Mesenchymal stem cell (in vitro differentiated cells and primary cell): Measurements from ENCODE around the gene PAX3.

Source experiments
- DNase-seq: peaks from one replicate; pipeline ENCODE4 v3.0.0-alpha.2; 2013
- H2AFZ ChIP-seq: one replicate; pipeline ENCODE4 v1.6.1; 2013; ENCODE audit warnings: low read depth, mild to moderate bottlenecking, control low read depth, inconsistent platforms, low read length, moderate library complexity
- H2AK5ac ChIP-seq: 2 replicates; pipeline ENCODE4 v1.6.1; 2013; ENCODE audit warnings: low read length, moderate library complexity, mild to moderate bottlenecking, inconsistent platforms; ENCODE audit not compliant: severe bottlenecking
- H2BK120ac ChIP-seq: one replicate; pipeline ENCODE4 v1.6.1; 2013; ENCODE audit warnings: low read depth, mild to moderate bottlenecking, inconsistent platforms, low read length, moderate library complexity
- H2BK12ac ChIP-seq, 2 experiments: one replicate each; pipeline ENCODE4 v1.6.1; 2013; ENCODE audit warnings: inconsistent platforms in 2 of 2, low read length in 2 of 2, mild to moderate bottlenecking in 2 of 2, moderate library complexity in 2 of 2, control low read depth in 1 of 2
- H2BK15ac ChIP-seq: one replicate; pipeline ENCODE4 v1.6.1; 2013; ENCODE audit warnings: mild to moderate bottlenecking, low read depth, inconsistent platforms; ENCODE audit not compliant: poor library complexity, severe bottlenecking
- H2BK5ac ChIP-seq: 2 replicates; pipeline ENCODE4 v1.6.1; 2013; ENCODE audit warnings: low read depth, mild to moderate bottlenecking, low read length, control low read depth, inconsistent platforms; ENCODE audit not compliant: poor library complexity, severe bottlenecking
- H3K14ac ChIP-seq, 2 experiments: one replicate each; pipeline ENCODE4 v1.6.1; 2013; ENCODE audit warnings: inconsistent platforms in 2 of 2, low read length in 2 of 2, control low read depth in 1 of 2, mild to moderate bottlenecking in 1 of 2, moderate library complexity in 1 of 2
- H3K18ac ChIP-seq, 2 experiments: one replicate each; pipeline ENCODE4 v1.6.1; 2013; ENCODE audit warnings: inconsistent platforms in 2 of 2, low read length in 2 of 2, control low read depth in 1 of 2, low read depth in 1 of 2, mild to moderate bottlenecking in 1 of 2
- H3K23ac ChIP-seq, 2 experiments: one replicate each; pipeline ENCODE4 v1.6.1; 2013; ENCODE audit warnings: inconsistent platforms in 2 of 2, low read length in 2 of 2, mild to moderate bottlenecking in 2 of 2, moderate library complexity in 2 of 2, control low read depth in 1 of 2
- H3K27ac ChIP-seq: 2 replicates; pipeline ENCODE4 v1.5.1; 2013; ENCODE audit warnings: mild to moderate bottlenecking, moderate library complexity, low read length, control low read depth, inconsistent platforms; ENCODE audit not compliant: poor library complexity, severe bottlenecking
- H3K27me3 ChIP-seq, 2 experiments: 2 replicates each; pipeline versions ENCODE4 v1.6.1 to v1.7.0; 2013; ENCODE audit warnings: low read length in 2 of 2, mild to moderate bottlenecking in 2 of 2, moderate library complexity in 2 of 2, control low read depth in 1 of 2, inconsistent platforms in 1 of 2; ENCODE audit not compliant: control insufficient read depth in 1 of 2, insufficient read depth in 1 of 2
- H3K36me3 ChIP-seq, 2 experiments: 2 replicates each; pipeline versions ENCODE4 v1.6.1 to v1.7.0; 2013; ENCODE audit warnings: low read length in 2 of 2, control low read depth in 1 of 2, inconsistent platforms in 1 of 2, low read depth in 1 of 2, mild to moderate bottlenecking in 1 of 2; ENCODE audit not compliant: insufficient read depth in 2 of 2, control insufficient read depth in 1 of 2
- H3K4ac ChIP-seq, 2 experiments: one replicate each; pipeline ENCODE4 v1.6.1; 2013; ENCODE audit warnings: inconsistent platforms in 2 of 2, low read length in 2 of 2, mild to moderate bottlenecking in 2 of 2, moderate library complexity in 2 of 2, control low read depth in 1 of 2, low read depth in 1 of 2
- H3K4me1 ChIP-seq: 2 replicates; pipeline ENCODE4 v1.6.1; 2013; ENCODE audit warnings: low read depth, low read length, control low read depth; ENCODE audit not compliant: control insufficient read depth, insufficient read depth
- H3K4me2 ChIP-seq: 2 replicates; pipeline ENCODE4 v1.6.1; 2013; ENCODE audit warnings: low read length, mild to moderate bottlenecking, inconsistent platforms; ENCODE audit not compliant: poor library complexity, severe bottlenecking
- H3K4me3 ChIP-seq, 2 experiments: 2 replicates each; pipeline versions ENCODE4 v1.5.1 to v1.7.0; 2013; ENCODE audit warnings: low read length in 2 of 2, mild to moderate bottlenecking in 2 of 2, control low read depth in 1 of 2, low read depth in 1 of 2; ENCODE audit not compliant: insufficient read depth in 1 of 2
- H3K79me1 ChIP-seq: replicated peaks from 2 replicates; pipeline ENCODE4 v1.6.1; 2013; ENCODE audit warnings: mild to moderate bottlenecking, control low read depth, low read length, inconsistent platforms; ENCODE audit not compliant: poor library complexity, severe bottlenecking
- H3K9ac ChIP-seq: 2 replicates; pipeline ENCODE4 v1.7.0; 2013; ENCODE audit warnings: mild to moderate bottlenecking, low read length, moderate library complexity
- H3K9me3 ChIP-seq: 2 replicates; pipeline ENCODE4 v1.7.0; 2013; ENCODE audit warnings: mild to moderate bottlenecking, low read length; ENCODE audit not compliant: control insufficient read depth
- H4K8ac ChIP-seq: one replicate; pipeline ENCODE4 v1.6.1; 2013; ENCODE audit warnings: inconsistent platforms, mild to moderate bottlenecking, low read length, moderate library complexity
- H4K91ac ChIP-seq: one replicate; pipeline ENCODE4 v1.6.1; 2013; ENCODE audit warnings: mild to moderate bottlenecking, low read length, inconsistent platforms
- WGBS: methylation state at CpG from one replicate; pipeline ENCODE4 v1.1.7; 2013; ENCODE audit warnings: mixed read lengths; 5-methylcytosine and 5-hydroxymethylcytosine counted together

PAX3 gene

DNA sequence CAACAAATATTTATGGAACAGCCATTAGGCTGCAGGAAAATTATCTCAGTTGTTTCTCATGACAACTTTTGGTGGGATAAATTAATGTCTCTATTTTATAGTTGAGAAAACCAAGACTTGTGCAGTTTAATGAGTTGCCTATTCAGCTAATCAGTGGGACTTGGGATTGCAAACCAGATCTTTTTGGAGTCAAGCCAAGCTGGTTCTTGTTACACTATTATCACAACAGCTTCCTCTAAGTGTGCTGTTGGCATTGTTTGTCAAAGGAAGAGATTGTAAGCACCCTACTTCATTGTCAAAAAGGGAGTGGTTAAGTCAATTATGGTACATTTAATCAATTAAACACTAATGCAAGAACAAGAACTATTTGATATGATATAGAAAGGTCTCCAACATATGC is 119.2 kb downstream of the PAX3 start:
- Histone ChIP-seq H2BK15ac (no peak overlapping the region), H3K4ac (no peak overlapping the region), H2BK12ac (no peak overlapping the region), H4K8ac (no peak overlapping the region), H3K79me1 (no peaks in the 10 kb centered on the region), H3K27me3 (no peaks in the 10 kb centered on the region), H3K18ac (no peak overlapping the region), H3K27ac (no peak overlapping the region), H2BK5ac (no peak overlapping the region), H3K4me1 (no peaks in the 10 kb centered on the region), H3K9ac (no peak overlapping the region), H2BK120ac (no peak overlapping the region), H3K14ac (no peak overlapping the region), H3K9me3 (no peaks in the 10 kb centered on the region), H3K4me2 (no peak overlapping the region), H2AFZ (no peak overlapping the region), H2AK5ac (no peak overlapping the region), H3K23ac (no peak overlapping the region), H3K36me3 (no peaks in the 10 kb centered on the region), H4K91ac (no peak overlapping the region), H3K4me3 (no peak overlapping the region)
- no peak for DNase-seq

DNA sequence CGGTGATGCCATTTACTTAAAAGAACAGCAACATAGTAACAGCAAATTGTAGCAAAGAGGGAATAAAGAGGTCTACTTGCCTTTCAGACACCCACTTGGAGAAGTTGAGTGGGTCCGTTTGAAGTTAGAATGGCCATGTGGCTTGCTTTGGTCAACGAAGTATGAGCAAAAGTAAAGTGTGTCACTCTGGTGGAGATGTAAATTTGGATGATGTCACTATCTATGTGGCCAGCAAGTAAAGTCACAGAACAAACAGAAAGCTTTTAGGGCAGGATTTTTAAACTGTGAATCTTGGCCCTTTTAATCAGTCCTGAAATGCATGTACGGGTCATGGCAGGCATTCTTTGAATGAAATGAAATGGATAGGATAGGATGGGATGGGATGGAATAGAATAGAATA is 120.3 kb downstream of the PAX3 start:
- Histone ChIP-seq H3K27ac (no peak overlapping the region), H3K23ac (no peak overlapping the region), H3K18ac (no peak overlapping the region), H3K14ac (no peak overlapping the region), H3K27me3 (no peaks in the 10 kb centered on the region), H2BK15ac (no peak overlapping the region), H2AK5ac (no peak overlapping the region), H4K91ac (no peak overlapping the region), H3K36me3 (no peaks in the 10 kb centered on the region), H4K8ac (no peak overlapping the region), H3K9me3 (no peaks in the 10 kb centered on the region), H2BK120ac (no peak overlapping the region), H3K4me2 (no peak overlapping the region), H2BK12ac (no peak overlapping the region), H3K9ac (no peak overlapping the region), H3K79me1 (no peaks in the 10 kb centered on the region), H3K4me1 (no peaks in the 10 kb centered on the region), H2AFZ (no peak overlapping the region), H3K4ac (no peak overlapping the region), H2BK5ac (no peak overlapping the region), H3K4me3 (no peak overlapping the region)
- no peak for DNase-seq
- 94% methylated on average over 4 of the region's 4 CpGs for WGBS

DNA sequence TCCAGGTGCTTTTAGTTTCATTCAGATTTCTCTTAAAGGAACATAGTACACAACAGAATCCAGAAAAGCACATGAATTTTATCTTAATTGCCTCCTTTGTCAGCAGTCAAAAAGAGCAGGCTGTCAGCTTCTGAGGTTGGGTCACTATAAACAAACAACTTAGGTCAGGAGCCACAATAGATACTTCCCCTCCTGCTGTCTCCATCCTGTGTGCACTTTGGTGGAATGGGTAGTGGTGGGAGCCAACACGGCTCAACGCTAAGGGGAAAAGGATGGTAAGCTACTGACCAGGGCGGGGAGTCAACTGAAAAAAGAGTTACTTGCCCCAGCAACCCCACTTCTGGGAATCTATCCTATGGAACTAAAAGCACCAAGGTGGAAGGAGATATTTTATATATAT is 121.9 kb downstream of the PAX3 start:
- H3K9me3 ChIP-seq: no peaks in the 10 kb centered on the region
- H2AK5ac ChIP-seq: no peak overlapping the region
- no peak overlapping the region for H4K91ac ChIP-seq
- no peak overlapping the region for H3K23ac ChIP-seq
- no peak overlapping the region for H3K9ac ChIP-seq
- H3K4me1 ChIP-seq: no peaks in the 10 kb centered on the region
- H3K4me2 ChIP-seq: no peak overlapping the region
- H2BK120ac ChIP-seq: no peak overlapping the region
- H2BK15ac ChIP-seq: no peak overlapping the region
- WGBS: no CpG with 5 or more reads among the region's 3 CpGs
- H2AFZ ChIP-seq: no peak overlapping the region
- H3K4me3 ChIP-seq: no peak overlapping the region
- no peak overlapping the region for H3K4ac ChIP-seq
- H3K18ac ChIP-seq: no peak overlapping the region
- H2BK12ac ChIP-seq: no peak overlapping the region
- H4K8ac ChIP-seq: no peak overlapping the region
- H3K36me3 ChIP-seq: no peaks in the 10 kb centered on the region
- DNase-seq: no peak
- no peaks in the 10 kb centered on the region for H3K79me1 ChIP-seq
- H3K27me3 ChIP-seq: no peaks in the 10 kb centered on the region
- no peak overlapping the region for H2BK5ac ChIP-seq
- H3K27ac ChIP-seq: no peak overlapping the region
- H3K14ac ChIP-seq: no peak overlapping the region

GRCh38 chr2:222174450-222174849 is 124.3 kb downstream of the PAX3 start:
- 41% methylated on average over 3 of the region's 3 CpGs for WGBS
- no peak overlapping the region for H4K8ac ChIP-seq
- H3K23ac ChIP-seq: no peak overlapping the region
- no peak overlapping the region for H3K4me2 ChIP-seq
- H4K91ac ChIP-seq: no peak overlapping the region
- no peaks in the 10 kb centered on the region for H3K79me1 ChIP-seq
- H3K36me3 ChIP-seq: no peaks in the 10 kb centered on the region
- H2BK5ac ChIP-seq: no peak overlapping the region
- no peaks in the 10 kb centered on the region for H3K9me3 ChIP-seq
- no peak overlapping the region for H3K9ac ChIP-seq
- H2BK120ac ChIP-seq: no peak overlapping the region
- H3K14ac ChIP-seq: no peak overlapping the region
- H2BK15ac ChIP-seq: no peak overlapping the region
- H2AFZ ChIP-seq: no peak overlapping the region
- DNase-seq: no peak
- H3K4me1 ChIP-seq: no peaks in the 10 kb centered on the region
- H3K18ac ChIP-seq: no peak overlapping the region
- H2AK5ac ChIP-seq: no peak overlapping the region
- H3K4me3 ChIP-seq: no peak overlapping the region
- H3K27me3 ChIP-seq: no peaks in the 10 kb centered on the region
- H3K27ac ChIP-seq: no peak overlapping the region
- H2BK12ac ChIP-seq: no peak overlapping the region
- no peak overlapping the region for H3K4ac ChIP-seq
